H54 (cell line): ENCODE results near the gene ACCS.

ENCODE experiments used
- DNase-seq: peaks from one replicate; pipeline ENCODE4 v3.0.0; 2011; ENCODE audit warnings: low spot score, mixed read lengths; ENCODE audit not compliant: insufficient read length
- FAIRE-seq: peaks from 3 replicates; lab custom pipeline; 2011; peaks lifted over from hg19 to GRCh38; lab: Jason Lieb, UNC
- POLR2A ChIP-seq: IDR thresholded peaks from 2 replicates; pipeline ENCODE4 v1.6.1; 2011; ENCODE audit warnings: low read depth, mild to moderate bottlenecking, low read length

Gene ACCS

DNA sequence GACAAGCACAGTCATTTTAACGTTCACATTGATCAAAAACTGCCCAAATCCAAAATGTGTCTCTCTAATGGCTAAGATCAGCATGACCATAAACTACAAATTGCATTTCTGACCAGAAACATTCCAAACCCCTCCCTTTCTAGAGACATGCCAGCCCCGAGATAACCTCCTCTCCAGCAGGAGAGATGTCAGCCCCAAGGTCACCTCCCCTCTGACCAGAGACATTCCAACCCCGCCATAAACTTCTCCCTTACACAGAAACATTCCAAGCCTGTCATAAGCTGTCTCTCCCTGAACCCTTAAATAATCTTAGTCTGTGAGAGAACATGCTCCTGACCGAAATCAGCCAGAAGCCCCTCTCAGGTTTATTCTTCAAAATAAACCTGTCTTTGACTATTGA is 22.8 kb downstream of the ACCS start:
- TF ChIP-seq POLR2A: no peak
- DNase-seq (no peak), FAIRE-seq (no peak)

- no peak for TF ChIP-seq POLR2A
- DNase-seq (no peak), FAIRE-seq (no peak)
These were observed 24.5 kb downstream of the ACCS start for GRCh38 chr11:44090539-44090938.

DNA sequence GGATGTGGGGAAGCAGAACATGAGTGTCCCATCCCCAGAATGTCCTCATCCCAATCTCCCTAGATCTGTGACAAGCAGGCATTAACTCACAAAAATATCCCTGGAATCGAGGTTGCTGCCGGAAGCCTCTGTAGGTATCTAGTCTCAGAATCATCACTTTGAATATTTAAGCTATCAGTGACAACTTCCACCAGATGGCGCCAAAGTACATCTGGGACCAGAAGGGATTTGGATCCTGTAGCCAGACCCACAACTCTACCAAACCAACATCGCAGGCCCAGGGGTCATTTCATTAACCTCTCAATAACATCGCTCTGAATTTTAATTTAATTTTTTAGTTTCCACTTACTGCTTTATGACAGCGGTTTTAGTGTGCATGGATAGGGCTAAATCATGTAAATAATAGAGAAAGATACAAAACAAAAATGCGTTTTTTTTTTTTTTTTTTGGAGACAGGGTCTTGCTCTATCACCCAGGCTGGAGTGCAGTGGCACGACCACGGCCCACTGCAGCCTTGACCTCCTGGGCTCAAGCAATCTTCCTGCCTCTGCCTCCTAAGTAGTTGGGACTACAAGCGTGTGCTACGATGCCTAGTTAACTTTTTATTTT is 28.3 kb downstream of the ACCS start:
- DNase-seq (peak; percentile 87), FAIRE-seq (peak; percentile 86)
- TF ChIP-seq POLR2A: no peak

DNA sequence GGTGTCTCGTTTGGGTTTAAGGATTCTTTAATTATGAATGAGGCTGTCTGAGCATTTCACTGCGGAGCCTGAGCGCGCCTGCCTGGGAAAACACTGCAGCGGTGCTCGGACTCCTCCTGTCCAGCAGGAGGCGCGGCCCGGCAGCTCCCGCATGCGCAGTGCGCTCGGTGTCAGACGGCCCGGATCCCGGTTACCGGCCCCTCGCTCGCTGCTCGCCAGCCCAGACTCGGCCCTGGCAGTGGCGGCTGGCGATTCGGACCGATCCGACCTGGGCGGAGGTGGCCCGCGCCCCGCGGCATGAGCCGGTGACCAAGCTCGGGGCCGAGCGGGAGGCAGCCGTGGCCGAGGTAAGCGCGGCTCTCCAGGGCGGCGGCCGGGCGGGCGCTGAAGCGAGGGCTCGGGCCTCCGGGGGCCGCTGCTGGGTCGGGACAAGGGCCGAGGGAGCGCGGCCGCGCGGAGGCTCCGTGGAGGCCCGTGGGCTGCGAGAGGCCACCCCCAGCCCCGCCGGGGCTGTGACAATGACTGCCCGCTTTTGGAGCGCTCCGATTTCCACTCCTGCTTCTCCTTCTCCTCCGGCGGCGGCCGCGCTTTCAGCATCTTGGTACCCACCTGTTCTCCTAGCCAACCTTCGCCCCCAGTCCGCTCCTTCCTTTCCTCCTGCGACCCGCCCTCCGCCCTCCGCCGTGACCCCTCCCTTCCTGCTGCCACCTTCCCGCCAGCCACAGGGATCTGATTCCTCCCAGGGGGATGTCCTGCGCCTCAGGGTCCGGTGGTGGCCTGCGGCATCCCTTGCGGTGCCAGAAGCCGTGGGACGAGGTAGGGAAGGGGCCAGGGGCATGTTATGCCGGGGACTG is 29.7 kb downstream of the ACCS start, which contains the start of gene EXT2:
EXT2 (plus strand) TSS at position 173 of the 854 bp plus-strand sequence. CDS start 12,035 bp downstream, outside the sequence.
- FAIRE-seq (peak; percentile 50), DNase-seq (peak; percentile 96)
- TF ChIP-seq POLR2A: peak; percentile 88

DNA sequence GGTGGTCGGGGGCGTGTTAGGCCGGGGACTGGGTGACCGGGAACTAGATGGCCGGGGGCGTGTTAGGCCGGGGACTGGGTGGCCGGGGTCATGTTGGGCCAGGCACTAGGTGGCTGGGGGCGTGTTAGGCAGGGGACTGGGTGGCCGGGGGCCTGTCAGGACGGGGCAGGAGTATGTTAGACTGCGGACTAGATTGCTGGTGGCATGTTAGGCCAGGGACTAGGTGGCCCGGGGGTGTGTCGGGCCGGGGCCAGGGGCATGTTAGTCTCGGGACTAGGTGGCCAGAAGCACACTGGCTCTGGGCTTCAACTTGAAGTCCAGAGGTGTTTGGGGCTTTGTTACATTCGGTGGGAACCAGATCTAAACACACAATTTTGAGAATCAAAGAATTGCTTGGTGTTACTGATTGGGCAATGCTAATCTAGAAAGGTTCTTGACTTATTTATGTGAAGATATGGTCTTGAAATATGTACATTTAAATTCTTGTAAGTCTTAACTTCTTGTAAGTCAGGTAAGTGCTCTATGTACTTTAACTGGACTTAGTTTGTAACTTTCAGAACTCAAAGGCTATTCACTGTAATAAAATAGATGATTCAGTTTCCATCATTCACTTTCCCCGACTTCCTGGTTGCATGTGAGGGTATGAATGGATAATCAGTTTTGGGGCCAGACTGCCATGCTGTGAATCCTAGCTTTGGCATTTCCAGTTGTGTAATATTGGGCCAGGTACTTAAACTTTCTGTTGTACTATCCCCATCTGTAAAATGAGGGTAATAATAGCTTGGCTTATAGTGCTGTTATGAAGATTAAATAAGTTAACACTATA is 30.5 kb downstream of the ACCS start:
- FAIRE-seq (peak; percentile 33), DNase-seq (peak; percentile 58)
- TF ChIP-seq POLR2A: no peak

GRCh38 chr11:44097821-44098220 is 31.8 kb downstream of the ACCS start:
- no peak for FAIRE-seq
- TF ChIP-seq POLR2A: no peak
- DNase-seq: no peak

- TF ChIP-seq POLR2A: no peak
- DNase-seq (no peak), FAIRE-seq (no peak)
These were observed 35.0 kb downstream of the ACCS start for GRCh38 chr11:44101098-44101497.

DNA sequence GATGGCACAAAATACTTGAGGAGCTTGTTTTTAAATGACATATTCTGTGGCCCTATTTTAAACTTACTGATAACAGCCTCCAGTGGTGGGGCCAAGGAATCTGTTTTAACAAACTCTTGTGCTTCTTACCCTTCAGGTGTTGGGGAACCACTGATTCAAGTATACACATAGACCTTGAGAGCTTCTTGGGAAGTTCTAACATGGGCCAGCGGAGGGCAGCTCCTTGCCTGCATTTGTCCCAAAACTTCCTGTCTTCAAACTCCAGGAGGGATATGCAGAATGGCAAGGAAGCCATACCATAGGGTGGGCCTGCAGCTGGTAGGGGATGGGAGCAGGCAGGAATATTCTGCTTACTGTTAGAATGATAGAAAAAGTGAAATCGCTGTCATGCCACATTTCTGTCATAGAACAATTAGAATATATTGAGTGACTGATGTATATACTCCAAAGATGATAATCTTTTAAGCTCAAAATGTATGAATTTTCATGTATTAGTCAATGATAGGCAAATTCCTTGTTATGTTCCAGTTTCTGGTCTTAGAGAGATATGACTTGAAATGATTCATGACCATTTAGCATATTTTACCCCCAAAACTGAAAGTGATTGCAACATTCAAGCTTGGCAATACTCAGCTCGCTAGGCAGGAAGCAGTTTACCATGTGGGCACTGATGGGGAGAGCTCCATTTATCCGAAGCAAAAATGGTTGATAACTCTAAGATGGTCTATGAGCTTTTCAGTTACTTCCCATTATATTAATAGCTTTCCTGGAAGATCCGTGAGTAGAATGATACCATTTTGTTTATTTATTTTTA is 38.6 kb downstream of the ACCS start:
- no peak for TF ChIP-seq POLR2A
- DNase-seq: no peak
- no peak for FAIRE-seq

DNA sequence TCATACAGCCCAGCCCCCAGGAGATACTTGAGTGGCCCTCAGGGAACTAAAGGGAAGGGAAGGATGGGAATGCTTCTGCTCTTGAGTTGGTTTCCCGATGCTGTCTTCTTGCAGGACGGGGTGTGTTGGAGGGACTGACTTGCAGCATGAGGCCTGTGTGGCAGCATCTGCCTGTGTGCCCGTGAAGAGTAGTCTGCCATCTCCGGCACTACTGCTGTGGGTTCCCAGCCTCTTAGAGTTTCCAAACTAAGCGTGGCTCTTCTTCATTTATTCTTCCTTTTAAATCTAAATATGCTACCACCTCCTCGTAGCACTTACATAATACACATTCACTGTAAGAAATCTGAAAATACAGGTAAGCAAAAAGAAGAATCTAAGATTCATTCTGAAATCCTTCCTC is 42.2 kb downstream of the ACCS start:
- FAIRE-seq (no peak), DNase-seq (no peak)
- TF ChIP-seq POLR2A: no peak

DNA sequence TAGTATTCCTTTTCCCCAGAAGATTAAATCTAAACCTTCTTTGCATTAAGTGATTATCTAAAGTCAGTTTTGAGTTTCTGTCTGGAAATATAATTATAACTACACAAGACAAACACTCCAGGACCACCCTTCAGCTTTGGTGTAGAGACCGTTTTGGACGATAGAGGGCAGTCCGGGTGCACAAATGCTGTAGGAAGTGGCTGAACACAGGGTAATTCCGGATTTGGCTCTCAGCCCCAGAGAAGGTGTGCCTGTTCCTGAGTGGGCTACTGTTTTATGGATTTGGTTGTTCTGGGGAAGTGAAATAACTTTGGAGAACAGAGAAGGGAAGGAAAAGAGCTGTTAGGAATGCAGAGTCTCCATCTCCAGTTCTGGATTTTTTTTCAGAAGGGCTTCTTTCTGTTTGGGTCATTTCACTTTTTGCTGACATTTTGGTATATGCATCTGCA is 44.2 kb downstream of the ACCS start:
- no peak for TF ChIP-seq POLR2A
- FAIRE-seq: peak; percentile 48
- peak; percentile 45 for DNase-seq

DNA sequence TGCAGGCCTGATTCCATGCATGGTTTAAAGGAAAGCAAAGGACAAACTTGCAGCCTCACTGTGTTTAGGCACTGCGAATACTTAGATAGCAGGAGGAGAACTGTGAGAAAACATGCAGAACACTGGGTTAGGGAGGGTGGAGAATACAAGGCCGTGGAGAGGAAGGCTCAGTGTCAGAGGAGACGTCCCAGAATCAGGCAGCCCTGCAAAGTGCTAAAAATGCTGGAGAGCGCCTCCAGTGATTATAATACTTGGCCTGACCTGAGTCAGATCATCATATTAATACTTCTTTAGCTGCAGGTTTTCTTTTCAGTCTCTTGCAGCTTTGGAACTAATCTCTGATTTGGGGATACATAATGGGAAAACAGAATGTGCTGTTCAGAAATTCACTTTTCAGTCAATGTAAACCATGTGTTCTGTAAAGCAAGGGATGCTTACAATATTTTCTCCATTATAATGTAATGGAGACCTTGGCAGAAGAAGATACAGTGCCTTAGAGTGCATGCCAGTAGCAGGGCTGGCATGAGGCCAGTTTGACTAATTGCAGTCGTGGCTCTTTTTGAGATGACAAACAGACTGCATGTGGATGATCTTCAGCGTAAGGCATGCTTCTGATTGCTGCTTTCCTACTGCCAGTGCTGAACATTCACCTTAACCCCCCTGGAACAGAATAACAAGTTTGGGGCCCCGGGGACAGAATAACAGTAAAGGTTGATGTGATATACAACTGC is 46.2 kb downstream of the ACCS start:
- no peak for FAIRE-seq
- no peak for TF ChIP-seq POLR2A
- no peak for DNase-seq

GRCh38 chr11:44113018-44113417 is 46.9 kb downstream of the ACCS start:
- FAIRE-seq (no peak), DNase-seq (no peak)
- TF ChIP-seq POLR2A: no peak
